GM19043 (cell line): ENCODE measurements around the gene PAGE2B.
"Not testable (repeated sequence)": the region's sequence is repeated elsewhere in the genome, so short reads cannot be mapped to it uniquely, and the experiment has no call there.

Source experiments
- ATAC-seq: cut with Tn5 transposase; IDR thresholded peaks from one replicate; pipeline ENCODE4 v1.9.1; 2021; ENCODE audit warnings: low read depth; ENCODE audit not compliant: unreplicated experiment

Gene PAGE2B

DNA sequence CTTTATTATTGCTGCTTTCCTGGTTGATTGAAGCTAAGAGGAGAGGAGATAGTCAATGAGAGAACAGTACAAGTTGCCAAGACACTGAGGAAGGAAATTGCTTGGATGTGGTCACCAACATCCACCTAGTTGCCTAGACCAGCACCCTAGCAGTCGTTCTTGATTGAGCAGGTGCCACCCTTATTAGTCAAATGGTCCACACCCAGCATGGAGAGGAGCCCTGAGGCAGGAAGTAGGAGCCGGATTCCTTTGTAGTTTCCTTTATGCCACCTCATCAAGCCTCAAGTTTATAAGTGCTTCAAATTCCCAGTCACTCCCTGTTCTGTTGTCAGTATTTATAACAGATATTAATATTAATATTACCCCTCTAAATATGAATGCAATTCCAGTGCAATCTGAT, 33.1 kb downstream of the PAGE2B start:
- ATAC-seq = no peak

DNA sequence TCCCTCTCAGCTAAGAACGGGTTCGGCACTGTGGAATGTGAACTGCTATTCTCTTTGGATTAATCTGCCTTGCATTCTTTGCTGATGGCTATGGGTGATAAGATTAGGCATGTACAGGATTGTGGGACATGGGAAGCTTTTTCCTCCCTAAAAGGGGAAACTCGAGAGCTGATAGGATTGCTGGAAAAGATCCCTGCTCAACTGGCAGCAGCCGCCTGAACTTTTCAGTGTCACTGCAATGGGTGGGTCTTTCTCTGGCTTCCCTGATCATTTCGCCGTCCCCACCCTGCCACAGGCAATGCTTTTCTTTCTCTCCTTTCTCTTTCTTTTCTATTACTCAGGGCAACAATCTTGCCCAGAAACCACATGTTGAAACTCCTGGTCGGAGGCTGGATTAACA, 34.5 kb downstream of the PAGE2B start:
- ATAC-seq = no peak

DNA sequence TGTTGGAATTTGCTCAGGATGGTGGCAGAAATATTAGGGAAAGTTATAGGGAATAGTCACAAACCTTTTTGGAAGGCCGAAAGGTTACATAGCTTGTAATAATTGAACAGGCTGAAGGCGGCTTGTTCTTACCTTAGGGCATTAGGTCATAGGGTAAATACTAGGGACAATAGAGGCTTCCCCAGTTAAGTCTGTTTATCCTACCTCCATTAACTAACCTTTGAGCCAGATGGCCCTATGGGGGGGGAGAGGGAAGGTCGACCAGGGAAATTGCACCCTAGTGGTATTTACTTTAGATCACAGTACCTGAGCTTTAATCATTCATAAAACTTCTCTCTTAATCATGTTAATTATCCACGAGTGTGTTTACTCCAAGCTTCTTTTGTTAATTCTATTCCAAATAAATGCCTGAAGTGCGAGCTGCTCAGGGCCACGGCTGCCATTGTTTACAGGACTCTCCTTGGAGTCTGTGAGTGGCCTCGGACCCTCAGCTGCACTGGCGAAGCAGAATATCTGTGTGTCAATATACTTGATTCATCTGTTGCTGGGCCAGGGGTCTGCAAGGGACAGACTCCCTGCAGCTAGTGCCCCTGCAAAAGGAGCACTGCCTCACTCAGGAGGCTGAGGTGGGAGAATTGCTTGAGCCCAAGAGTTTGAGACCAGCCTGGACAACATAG, 36.9 kb downstream of the PAGE2B start:
- ATAC-seq = no peak

DNA sequence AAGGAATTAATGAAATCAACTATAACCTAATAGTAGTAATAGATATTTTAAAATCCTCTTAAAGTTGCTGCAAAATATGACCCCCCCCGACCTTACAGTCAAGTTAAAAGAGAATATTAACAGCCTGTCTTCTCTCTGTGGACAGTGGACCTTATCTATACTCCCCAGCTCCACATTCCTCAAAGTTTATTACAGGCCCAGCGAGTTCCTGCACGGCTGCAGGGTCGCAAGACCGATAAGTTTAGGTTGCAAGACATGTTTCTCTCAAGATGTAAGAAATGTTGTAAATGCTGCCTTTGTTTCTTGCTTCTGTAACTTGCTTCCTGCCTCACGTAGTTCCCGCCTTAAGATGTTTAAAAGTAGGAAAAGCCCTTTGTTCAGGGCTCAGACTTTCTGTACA, 41.8 kb downstream of the PAGE2B start:
- not testable (repeated sequence) for ATAC-seq

DNA sequence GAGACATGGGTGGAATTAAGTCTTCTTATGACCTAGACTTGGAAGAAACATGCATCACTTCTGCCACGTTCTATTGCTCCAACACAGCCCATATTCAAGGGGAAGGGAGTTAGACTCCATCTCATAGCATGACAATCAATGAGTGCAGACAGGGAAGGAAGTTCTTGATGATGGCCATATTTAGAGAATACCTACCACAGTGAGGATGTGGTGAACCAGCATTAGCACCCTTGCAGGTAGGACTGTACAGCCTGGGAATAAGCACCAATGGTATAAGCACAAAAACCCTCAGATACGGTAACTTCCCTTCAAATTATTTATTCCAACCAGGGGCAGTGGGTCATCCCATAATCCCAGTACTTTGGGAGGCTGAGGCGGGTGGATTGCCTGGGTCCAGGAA, 43.7 kb downstream of the PAGE2B start:
- no peak for ATAC-seq

DNA sequence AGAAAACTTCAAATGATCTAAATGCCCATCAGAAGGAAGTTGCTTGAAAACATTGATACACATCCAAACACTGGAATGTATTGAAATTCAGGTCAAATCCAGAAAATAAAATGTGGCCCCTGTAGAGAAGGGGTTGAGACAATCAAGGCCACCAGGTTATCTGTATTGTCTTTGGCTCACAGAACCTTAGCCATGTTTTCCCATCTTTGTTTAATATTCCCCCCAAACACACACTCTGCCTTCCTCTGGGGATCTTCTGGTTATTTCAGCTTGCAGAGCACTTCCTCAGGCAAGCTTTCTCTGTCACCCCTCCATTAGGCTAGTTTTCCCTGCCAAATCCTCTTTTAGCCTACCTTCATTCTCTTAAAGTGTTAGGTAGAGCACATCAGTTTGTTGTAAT, 44.4 kb downstream of the PAGE2B start:
- no peak for ATAC-seq

DNA sequence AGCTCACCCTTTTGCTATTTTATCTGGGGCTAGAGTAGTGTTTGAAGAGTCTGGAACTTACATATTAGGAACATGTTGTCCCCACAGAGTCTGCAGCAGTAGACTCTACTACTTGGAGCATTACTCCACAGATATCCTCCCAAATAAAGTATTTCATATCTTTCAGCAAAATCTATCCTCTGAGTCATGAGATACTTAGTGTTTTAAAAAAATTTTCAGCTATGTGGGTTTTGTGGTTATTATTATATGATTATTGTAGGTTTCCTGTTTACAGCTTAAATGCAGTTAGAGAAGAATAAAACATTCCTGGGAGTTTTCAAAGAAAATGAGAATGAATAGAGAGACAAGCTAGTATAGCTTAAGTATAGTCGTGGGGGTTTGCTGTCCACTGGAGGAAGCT, 44.9 kb downstream of the PAGE2B start:
- no peak for ATAC-seq

DNA sequence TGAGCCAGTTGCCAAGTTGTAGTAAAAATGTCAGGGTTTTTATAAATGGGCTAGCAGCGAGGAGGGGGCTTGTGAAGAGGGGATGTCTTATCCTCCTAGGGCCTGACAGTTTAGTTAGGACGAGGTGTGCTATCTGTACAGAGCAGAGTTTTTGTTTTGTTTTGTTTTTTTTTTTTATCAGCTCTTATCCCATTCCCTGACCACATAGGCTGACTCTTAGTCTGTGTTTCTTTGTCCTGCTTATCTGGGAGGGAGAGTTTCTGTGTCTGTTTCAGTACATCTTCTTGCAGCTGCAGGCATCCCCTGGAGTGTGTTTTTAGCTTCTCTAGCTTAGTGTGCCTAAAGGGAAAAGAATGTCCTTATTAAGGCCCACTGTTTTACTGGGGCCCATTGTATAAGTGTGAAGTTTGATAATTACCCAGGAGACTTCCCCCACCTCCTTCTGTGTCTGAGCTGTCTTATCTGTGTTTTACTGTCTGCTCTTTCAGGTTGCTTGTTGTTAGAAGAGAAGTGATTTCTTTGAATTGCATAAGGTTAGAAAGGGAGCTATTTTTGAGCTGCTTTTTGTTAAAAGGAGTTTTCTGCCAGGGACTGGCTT, 46.0 kb downstream of the PAGE2B start:
- no peak for ATAC-seq

DNA sequence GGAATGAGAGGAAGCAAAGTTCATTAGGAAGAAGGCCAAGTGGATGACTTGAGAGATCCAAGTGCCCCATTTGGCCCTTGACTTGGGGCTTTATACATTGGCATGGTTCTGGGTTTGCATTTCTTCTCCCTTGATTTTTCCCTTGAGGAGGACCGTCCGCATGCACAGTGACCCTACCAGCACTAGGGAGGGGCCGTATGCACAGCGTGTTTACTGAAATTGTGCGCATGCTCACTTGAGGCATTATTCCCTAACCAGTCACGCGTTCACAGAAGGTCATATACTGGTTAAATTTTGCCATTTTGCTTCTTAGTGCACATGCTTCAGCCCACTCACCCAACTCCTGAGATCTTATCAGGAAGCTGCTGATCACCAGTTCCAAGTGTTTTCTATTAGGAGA, 49.1 kb downstream of the PAGE2B start:
- no peak for ATAC-seq

DNA sequence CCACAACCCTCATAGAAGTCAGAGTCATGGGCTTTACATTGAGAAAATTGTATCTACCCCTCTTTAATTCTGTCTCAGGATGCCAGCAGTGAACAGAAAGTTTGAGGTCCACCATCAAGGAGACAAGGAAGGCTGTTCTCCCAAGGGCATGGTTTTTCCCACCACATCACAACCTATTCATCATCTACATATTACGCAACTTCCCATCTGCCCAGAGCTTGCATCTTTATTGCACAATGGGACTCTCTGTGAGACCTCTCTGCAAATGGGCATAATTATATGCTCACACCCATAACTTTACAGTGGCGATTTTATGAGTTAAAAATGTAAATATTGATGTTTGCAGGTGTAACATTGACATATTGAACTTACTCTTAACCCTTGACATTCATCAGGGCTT, 52.9 kb downstream of the PAGE2B start:
- ATAC-seq = no peak
